GM10248 (cell line): ENCODE measurements around the gene HPGDS.
A peak's percentile ranks its signal among the peaks of the same experiment; 100 is the strongest.
"Not testable (repeated sequence)": the region's sequence is repeated elsewhere in the genome, so short reads cannot be mapped to it uniquely, and the experiment has no call there.

Experiments
- CTCF ChIA-PET: fragments of 300-600 bp; sonication (Branson Sonifier 250); formaldehyde crosslinking; extraction: SDS; loops from one replicate; lab custom pipeline; 2021; ENCODE audit warnings: antibody characterized with exemption; lab: Yijun Ruan, JAX
- POLR2A ChIA-PET: fragments of 350-650 bp; sonication (Branson Sonifier 250); formaldehyde crosslinking; extraction: SDS; loops from one replicate; lab custom pipeline; 2020; ENCODE audit warnings: antibody characterized with exemption; lab: Yijun Ruan, JAX
- DNase-seq: peaks from one replicate; pipeline ENCODE4 v3.0.0; 2012; ENCODE audit errors: extremely low spot score
- CTCF ChIP-seq: IDR thresholded peaks from 2 replicates; pipeline ENCODE4 v1.5.1; 2012; ENCODE audit warnings: mild to moderate bottlenecking, low read depth; ENCODE audit errors: extremely low read depth, missing control alignments, control extremely low read depth

Gene HPGDS

DNA sequence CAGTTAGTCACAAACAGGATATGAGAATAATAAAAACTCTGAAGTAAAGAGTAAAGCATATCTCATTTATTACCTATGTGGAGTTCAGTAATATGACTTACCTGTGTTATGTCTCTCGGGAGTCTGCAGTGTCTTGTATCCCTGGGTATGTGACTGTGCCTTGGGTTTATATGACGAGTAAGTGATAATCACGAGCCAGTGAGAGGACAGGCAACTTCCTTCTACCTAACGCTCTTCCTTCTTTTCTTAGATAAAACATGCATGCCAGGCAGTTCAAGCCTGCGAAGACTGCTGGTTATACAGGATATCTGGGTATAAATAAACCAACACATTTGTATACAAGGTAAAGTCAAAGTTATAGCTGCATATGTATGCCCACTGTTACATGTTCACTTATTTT, at the start of gene HPGDS:
Gene HPGDS, minus strand, starts transcription at position 143 of the 400 bp plus-strand sequence. CDS start 8,207 bp downstream, outside the sequence.
- ChIA-PET POLR2A (no interaction called here), CTCF (interaction anchor here (0.9 to 1.5 kb wide), 2 partner anchors 10 to 36 kb away, joined by 4 read pairs; no protein-coding TSS in a partner anchor)
- DNase-seq: no peak
- no peak for TF ChIP-seq CTCF

DNA sequence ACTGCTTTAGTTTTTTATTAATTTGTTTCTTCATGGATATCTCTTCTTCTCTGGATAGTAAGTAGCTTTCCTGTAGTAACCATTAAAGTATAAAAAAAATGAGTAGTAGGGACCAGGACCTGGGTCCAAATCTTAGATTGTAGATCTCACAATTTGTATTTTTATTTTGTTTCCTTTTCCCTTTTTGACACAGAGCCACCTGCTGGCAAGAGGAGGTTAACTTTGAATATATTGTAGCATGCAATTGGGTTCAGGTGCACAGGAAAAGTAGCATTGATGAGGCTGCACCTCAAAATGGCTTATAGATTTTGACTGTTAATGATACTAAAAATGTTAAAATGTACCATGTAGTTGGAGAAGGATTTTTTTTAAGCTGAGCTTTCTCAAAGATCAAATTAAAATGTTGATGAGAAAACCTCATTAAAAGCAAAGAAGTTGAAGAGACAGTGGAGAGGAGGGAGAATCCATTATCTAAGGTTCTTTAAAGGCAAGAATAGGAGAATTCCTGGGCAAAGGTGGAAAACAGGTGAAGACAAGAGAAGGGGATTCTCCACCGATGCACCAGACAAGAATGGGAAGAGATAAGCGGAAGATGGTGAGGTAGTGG, 48.3 kb upstream of the HPGDS start:
- CTCF ChIA-PET: interaction anchor here (1.0 to 2.8 kb wide), 2 partner anchors 14 to 86 kb away, joined by 4 to 13 read pairs; no protein-coding TSS in a partner anchor
- POLR2A ChIA-PET: no interaction called here
- TF ChIP-seq CTCF: peak; percentile 52
- peak; percentile 20 for DNase-seq

DNA sequence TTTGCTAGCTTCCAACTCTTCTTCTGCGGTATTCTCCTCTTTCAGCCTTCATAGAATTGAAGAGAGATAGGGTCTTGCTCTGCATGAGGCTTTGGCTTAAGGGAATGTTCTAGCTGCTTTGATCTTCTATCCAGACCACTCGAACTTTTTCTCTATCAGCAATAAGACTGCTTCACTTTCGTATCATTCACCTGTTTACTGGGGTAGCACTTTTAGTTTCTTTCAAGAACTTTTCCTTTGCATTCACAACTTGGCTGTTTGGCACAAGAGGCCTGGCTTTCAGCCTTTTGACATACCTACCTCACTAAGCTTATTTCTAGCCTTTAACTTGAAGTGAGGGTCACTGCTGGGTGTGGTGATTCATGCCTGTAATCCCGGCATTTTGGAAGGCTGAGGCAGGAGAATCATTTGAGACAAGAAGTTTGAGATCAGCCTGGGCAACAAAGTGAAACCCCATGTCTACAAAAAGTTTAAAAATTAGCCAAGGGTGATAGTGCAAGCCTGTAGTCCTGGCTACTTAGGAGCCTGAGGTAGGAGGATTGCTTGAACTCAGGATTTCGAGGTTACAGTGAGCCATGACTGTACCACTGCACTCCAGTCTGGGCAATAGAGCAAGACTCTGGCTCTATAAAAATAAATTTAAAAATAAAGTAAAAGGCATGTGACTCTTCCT, 47.1 kb upstream of the HPGDS start:
- no peak for TF ChIP-seq CTCF
- ChIA-PET POLR2A (no interaction called here), CTCF (interaction anchor here (0.8 to 2.8 kb wide), 8 partner anchors 9 to 91 kb away, joined by 3 to 13 read pairs (median 3); no protein-coding TSS in a partner anchor)

GRCh38 chr4:94387965-94388364, 45.3 kb upstream of the HPGDS start:
- DNase-seq, CTCF ChIA-PET, POLR2A ChIA-PET: not testable (repeated sequence)

More for the DNA sequence above, 47.1 kb upstream of the HPGDS start:
- no peak for DNase-seq

DNA sequence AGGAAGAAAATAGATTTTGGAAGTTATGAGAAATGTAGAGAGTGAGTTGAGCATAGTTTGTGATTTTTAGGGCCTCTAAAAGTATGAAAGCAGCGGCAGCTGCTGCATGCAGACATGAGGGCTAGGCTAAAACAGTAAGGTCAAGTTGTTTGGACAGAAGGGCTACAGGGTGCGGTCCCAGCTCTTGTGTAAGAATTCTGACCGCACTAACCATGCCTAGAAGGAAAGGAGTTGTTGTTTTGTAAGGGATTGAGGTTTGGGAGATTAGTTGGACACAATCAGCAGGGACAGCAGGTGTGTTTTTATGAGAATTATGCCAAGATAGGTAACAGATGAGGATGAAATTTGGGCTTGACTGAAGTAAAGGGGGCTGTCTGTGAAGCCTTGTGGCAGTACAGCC, 42.8 kb upstream of the HPGDS start:
- CTCF ChIA-PET: interaction anchor here (0.8 kb wide), 1 partner anchor 80 kb away, joined by 3 read pairs; no protein-coding TSS in a partner anchor
- DNase-seq, POLR2A ChIA-PET: not testable (repeated sequence)

DNA sequence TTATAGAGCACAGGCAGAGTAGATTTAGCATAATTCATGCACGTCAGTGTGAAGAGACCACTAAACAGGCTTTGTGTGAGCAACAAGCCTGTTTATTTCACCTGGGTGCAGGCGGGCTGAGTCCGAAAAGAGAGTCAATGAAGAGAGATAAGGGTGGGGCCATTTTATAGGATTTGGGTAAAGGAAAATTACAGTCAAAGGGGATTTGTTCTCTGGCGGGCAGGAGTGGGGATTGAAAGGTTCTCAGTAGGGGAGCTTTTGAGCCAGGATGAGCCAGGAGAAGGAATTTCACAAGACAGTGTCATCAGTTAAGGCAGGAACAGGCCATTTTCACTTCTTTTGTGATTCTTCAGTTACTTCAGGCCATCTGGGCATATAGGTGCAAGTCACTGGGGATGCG, 40.3 kb upstream of the HPGDS start:
- DNase-seq, CTCF ChIA-PET, POLR2A ChIA-PET: not testable (repeated sequence)

GRCh38 chr4:94378047-94378446, 35.4 kb upstream of the HPGDS start:
- ChIA-PET POLR2A (no interaction called here), CTCF (interaction anchor here (0.7 to 1.9 kb wide), 5 partner anchors 11 to 34 kb away, joined by 3 to 9 read pairs (median 3); no protein-coding TSS in a partner anchor)
- no peak for DNase-seq
- no peak for TF ChIP-seq CTCF

DNA sequence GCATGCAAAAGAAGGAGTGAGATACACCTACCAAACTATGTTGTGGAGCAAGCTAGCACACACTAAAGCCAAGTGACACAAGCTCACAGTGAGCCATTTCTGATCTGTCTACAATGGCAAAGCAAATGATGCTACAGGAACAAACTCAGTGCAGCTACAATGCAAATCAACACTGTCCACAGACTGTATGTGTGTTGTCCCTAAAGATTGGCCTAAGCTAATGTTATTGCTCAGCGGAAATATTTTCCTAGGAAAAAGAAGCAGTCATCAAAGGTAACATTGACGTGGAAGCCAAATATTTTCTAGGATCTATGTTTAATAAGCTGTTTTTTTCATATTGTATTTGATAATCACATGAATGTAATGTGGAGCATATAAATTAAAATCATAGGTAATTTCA, 34.7 kb upstream of the HPGDS start:
- CTCF ChIA-PET: interaction anchor here (0.9 to 1.9 kb wide), 6 partner anchors 12 to 33 kb away, joined by 3 to 9 read pairs (median 3); no protein-coding TSS in a partner anchor
- TF ChIP-seq CTCF: no peak
- POLR2A ChIA-PET: no interaction called here
- DNase-seq: no peak
